GM13976 (cell line): ENCODE data around the gene BHLHA9.

ENCODE experiments used
- DNase-seq: peaks from one replicate; pipeline ENCODE4 v3.0.0; 2012; ENCODE audit warnings: low spot score
- CTCF ChIP-seq: IDR thresholded peaks from 2 replicates; pipeline ENCODE4 v1.5.1; 2012; ENCODE audit warnings: borderline replicate concordance, mild to moderate bottlenecking; ENCODE audit not compliant: insufficient read depth; ENCODE audit errors: extremely low read depth, missing control alignments, control extremely low read depth
- in situ Hi-C: fragments of 300-500 bp; cut with MboI; formaldehyde crosslinking; loops from one replicate; pipeline ENCODE4 v1.12.0; 2022; ENCODE audit warnings: low sequenced_read_pairs, mixed read lengths, inconsistent platforms; ENCODE audit not compliant: unreplicated experiment

Gene BHLHA9

GRCh38 chr17:1244606-1245012, 25.6 kb upstream of the BHLHA9 start:
- no peak for DNase-seq
- no peak for TF ChIP-seq CTCF
- in situ Hi-C loops: no loop called here

- TF ChIP-seq CTCF: no peak
- in situ Hi-C loops: no loop called here
- DNase-seq: no peak
Measured at GRCh38 chr17:1251866-1252608, 18.2 kb upstream of the BHLHA9 start.

GRCh38 chr17:1255041-1255440, 15.2 kb upstream of the BHLHA9 start:
- DNase-seq: no peak
- in situ Hi-C loops: no loop called here
- TF ChIP-seq CTCF: no peak

- DNase-seq: no peak
- no peak for TF ChIP-seq CTCF
- in situ Hi-C loops: no loop called here
Measured at GRCh38 chr17:1256699-1257098, 13.5 kb upstream of the BHLHA9 start.

- no peak for TF ChIP-seq CTCF
- in situ Hi-C loops: no loop called here
Measured at GRCh38 chr17:1260086-1260769, 10.0 kb upstream of the BHLHA9 start.

GRCh38 chr17:1260770-1261161, 9.5 kb upstream of the BHLHA9 start:
- no peak for DNase-seq
- in situ Hi-C loops: no loop called here
- no peak for TF ChIP-seq CTCF

More at GRCh38 chr17:1260086-1260769, 10.0 kb upstream of the BHLHA9 start:
- DNase-seq: no peak
